KMS-11 (cell line): ENCODE data around the gene TAF1C.

Source experiments
- H2AFZ ChIP-seq: fragments of 200-600 bp; sonication (generic); 2 replicates; pipeline ENCODE4 v1.6.1; 2016; ENCODE audit warnings: antibody characterized with exemption, mixed run types, low read depth
- H3K27ac ChIP-seq: fragments of 200-600 bp; sonication (generic); 2 replicates; pipeline ENCODE4 v1.6.1; 2016; ENCODE audit warnings: mild to moderate bottlenecking, mixed run types
- H3K27me3 ChIP-seq: fragments of 200-600 bp; sonication (generic); 2 replicates; pipeline ENCODE4 v1.6.1; 2017; ENCODE audit warnings: mild to moderate bottlenecking, low read depth, mixed run types, moderate library complexity; ENCODE audit not compliant: insufficient read depth
- H3K36me3 ChIP-seq: fragments of 200-600 bp; sonication (generic); 2 replicates; pipeline ENCODE4 v1.6.1; 2017; ENCODE audit warnings: mild to moderate bottlenecking, mixed run types; ENCODE audit not compliant: insufficient read depth
- H3K4me1 ChIP-seq: fragments of 200-600 bp; sonication (generic); 2 replicates; pipeline ENCODE4 v1.6.1; 2016; ENCODE audit warnings: mild to moderate bottlenecking, low read depth, mixed run types; ENCODE audit not compliant: poor library complexity, severe bottlenecking
- H3K4me2 ChIP-seq: fragments of 200-600 bp; sonication (generic); 2 replicates; pipeline ENCODE4 v1.7.0; 2016; ENCODE audit warnings: mild to moderate bottlenecking, mixed run types
- H3K4me3 ChIP-seq: fragments of 200-600 bp; sonication (generic); IDR thresholded peaks from 2 replicates; pipeline ENCODE4 v1.6.1; 2017; ENCODE audit warnings: low read depth, low read length, mixed read lengths; ENCODE audit not compliant: insufficient read depth
- H3K79me2 ChIP-seq: fragments of 200-600 bp; sonication (generic); 2 replicates; pipeline ENCODE4 v1.6.1; 2016; ENCODE audit warnings: low read depth, mixed run types; ENCODE audit not compliant: insufficient read depth
- H3K9ac ChIP-seq: fragments of 200-600 bp; sonication (generic); 2 replicates; pipeline ENCODE4 v1.6.1; 2016; ENCODE audit warnings: mild to moderate bottlenecking, mixed run types
- H4K20me1 ChIP-seq: fragments of 200-600 bp; sonication (generic); 2 replicates; pipeline ENCODE4 v1.6.1; 2016; ENCODE audit warnings: mild to moderate bottlenecking, mixed run types; ENCODE audit not compliant: insufficient read depth
- TF ChIP-seq, protein P1 (sequence below): fragments of 200-600 bp; sonication (generic); conservative IDR thresholded peaks from 2 replicates; pipeline ENCODE4 v1.6.1; 2017; ENCODE audit warnings: low read depth, mild to moderate bottlenecking, antibody characterized with exemption, low read length, moderate library complexity, mixed read lengths

Gene TAF1C

DNA sequence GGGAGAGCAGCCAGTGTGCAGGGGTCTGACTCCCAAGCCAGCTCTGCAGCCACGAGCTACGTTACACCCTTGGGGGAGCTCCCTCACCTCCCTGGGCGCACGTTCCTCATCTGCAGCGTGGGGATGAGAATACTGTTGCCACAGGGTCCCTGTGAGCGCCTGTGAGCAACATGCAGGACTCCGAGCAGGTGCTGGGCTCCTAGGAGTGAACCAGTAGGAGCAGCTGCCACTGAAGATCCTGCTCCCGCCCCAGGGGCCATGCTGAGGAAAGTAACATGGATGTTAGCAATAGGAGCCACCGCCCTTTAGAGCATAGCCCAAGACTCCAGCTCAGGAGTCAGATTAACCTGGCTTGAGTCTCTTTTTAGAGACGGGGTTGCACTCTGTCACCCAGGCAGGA, 25.8 kb downstream of the TAF1C start:
- no peaks in the 10 kb centered on the region for H4K20me1 ChIP-seq
- H2AFZ ChIP-seq, result no peak overlapping the region
- no peaks in the 10 kb centered on the region for H3K4me1 ChIP-seq
- H3K79me2 ChIP-seq, result no peaks in the 10 kb centered on the region
- no peaks in the 10 kb centered on the region; the same call in 1 of the 2 replicates for H3K27me3 ChIP-seq
- no peaks in the 10 kb centered on the region for H3K36me3 ChIP-seq
- H3K4me2 ChIP-seq, result no peak overlapping the region
- no peak overlapping the region for H3K4me3 ChIP-seq
- no peak overlapping the region for H3K9ac ChIP-seq
- TF ChIP-seq, protein P1, sequence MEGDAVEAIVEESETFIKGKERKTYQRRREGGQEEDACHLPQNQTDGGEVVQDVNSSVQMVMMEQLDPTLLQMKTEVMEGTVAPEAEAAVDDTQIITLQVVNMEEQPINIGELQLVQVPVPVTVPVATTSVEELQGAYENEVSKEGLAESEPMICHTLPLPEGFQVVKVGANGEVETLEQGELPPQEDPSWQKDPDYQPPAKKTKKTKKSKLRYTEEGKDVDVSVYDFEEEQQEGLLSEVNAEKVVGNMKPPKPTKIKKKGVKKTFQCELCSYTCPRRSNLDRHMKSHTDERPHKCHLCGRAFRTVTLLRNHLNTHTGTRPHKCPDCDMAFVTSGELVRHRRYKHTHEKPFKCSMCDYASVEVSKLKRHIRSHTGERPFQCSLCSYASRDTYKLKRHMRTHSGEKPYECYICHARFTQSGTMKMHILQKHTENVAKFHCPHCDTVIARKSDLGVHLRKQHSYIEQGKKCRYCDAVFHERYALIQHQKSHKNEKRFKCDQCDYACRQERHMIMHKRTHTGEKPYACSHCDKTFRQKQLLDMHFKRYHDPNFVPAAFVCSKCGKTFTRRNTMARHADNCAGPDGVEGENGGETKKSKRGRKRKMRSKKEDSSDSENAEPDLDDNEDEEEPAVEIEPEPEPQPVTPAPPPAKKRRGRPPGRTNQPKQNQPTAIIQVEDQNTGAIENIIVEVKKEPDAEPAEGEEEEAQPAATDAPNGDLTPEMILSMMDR, result no peak
- no peak overlapping the region for H3K27ac ChIP-seq

DNA sequence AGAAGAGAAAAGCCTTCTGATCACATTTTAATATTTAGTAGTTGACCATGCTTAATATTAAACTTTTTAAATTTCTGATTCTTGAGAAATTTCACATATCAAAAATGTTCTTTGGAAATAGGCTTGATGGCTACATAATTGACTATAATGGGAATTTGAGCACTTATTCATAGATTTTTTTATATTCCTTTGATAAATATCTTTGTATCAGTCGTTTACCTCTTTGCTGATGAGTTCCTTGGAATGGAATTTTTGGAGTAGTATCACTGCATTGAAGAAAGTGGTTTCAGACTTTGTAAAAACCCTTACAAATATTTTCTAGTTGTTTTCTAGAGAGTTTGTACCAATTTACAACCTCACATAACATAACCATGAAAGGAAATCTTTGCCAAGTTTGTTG, 27.1 kb downstream of the TAF1C start:
- no peak overlapping the region for H2AFZ ChIP-seq
- no peak overlapping the region for H3K4me2 ChIP-seq
- H3K79me2 ChIP-seq, result no peaks in the 10 kb centered on the region
- H3K9ac ChIP-seq, result no peak overlapping the region
- no peaks in the 10 kb centered on the region for H3K36me3 ChIP-seq
- no peak overlapping the region for H3K4me3 ChIP-seq
- TF ChIP-seq, protein P1, result no peak
- H3K4me1 ChIP-seq, result no peaks in the 10 kb centered on the region
- no peak overlapping the region for H3K27ac ChIP-seq
- no peaks in the 10 kb centered on the region for H4K20me1 ChIP-seq
- no peaks in the 10 kb centered on the region; the same call in 1 of the 2 replicates for H3K27me3 ChIP-seq

DNA sequence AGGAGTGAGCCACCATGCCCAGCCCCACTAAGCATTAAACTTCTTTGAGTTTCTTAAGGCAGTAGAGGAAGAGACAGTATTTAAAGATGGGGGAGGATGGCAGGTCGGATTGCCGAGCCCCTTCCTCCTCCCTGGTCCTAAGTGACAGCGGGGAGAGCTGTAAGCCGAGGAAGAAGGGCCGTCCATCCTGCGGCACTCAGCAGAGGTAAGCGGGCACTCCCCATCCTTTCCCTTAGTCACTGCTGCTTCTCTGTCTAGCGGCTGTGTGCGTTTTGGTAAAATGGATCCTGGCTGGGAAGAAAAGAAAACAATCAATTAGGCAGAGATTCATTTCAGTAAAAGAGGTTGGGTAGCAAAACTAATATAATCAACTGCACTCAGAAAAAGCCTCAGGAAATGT, 27.9 kb downstream of the TAF1C start:
- H3K4me1 ChIP-seq, result no peaks in the 10 kb centered on the region

DNA sequence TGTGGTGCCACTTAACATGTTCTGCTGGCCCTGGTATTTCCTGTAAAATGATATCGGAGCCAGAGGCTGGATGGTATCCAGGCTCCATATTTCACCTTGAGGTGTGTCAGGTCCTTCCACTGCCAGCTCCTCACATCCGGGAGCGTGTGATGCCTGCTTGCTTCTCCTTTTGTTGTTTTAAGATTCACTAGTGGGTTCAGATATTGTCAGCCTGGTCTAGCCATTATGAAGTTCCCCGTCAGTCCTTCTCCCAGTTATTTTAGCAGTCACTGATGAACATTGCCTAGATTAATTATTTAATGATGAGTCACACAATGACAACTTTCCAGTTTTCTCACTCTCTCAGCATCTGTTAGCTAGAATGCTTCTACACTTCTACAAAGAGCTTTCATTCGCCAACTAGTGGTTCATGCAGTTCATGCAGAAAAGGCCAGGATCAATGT, 30.5 kb downstream of the TAF1C start:
- H3K36me3 ChIP-seq, result no peaks in the 10 kb centered on the region

More for the DNA sequence above, 27.9 kb downstream of the TAF1C start:
- no peaks in the 10 kb centered on the region for H4K20me1 ChIP-seq
- H3K79me2 ChIP-seq, result no peaks in the 10 kb centered on the region
- H3K4me2 ChIP-seq, result no peak overlapping the region
- TF ChIP-seq, protein P1, result no peak
- no peak overlapping the region for H3K4me3 ChIP-seq
- H3K27ac ChIP-seq, result no peak overlapping the region
- H3K36me3 ChIP-seq, result no peaks in the 10 kb centered on the region
- H3K27me3 ChIP-seq, result no peaks in the 10 kb centered on the region; the same call in 1 of the 2 replicates
- no peak overlapping the region for H3K9ac ChIP-seq
- H2AFZ ChIP-seq, result no peak overlapping the region

More for the DNA sequence above, 30.5 kb downstream of the TAF1C start:
- no peaks in the 10 kb centered on the region for H4K20me1 ChIP-seq
- H2AFZ ChIP-seq, result no peak overlapping the region
- TF ChIP-seq, protein P1, result no peak
- no peak overlapping the region for H3K4me2 ChIP-seq
- no peak overlapping the region for H3K9ac ChIP-seq
- no peaks in the 10 kb centered on the region for H3K4me1 ChIP-seq
- no peak overlapping the region for H3K27ac ChIP-seq
- no peak overlapping the region for H3K4me3 ChIP-seq
- no peaks in the 10 kb centered on the region for H3K79me2 ChIP-seq
- no peaks in the 10 kb centered on the region for H3K27me3 ChIP-seq
